GM12864 (cell line): ENCODE data around the gene EYA3.

ENCODE experiments used
- DNase-seq: peaks from one replicate; pipeline ENCODE4 v3.0.0-alpha.2; 2011; ENCODE audit warnings: low read depth
- H3K4me3 ChIP-seq: 2 replicates; pipeline ENCODE4 v1.5.1; 2011; ENCODE audit warnings: mild to moderate bottlenecking, low read depth, low read length, control low read depth
- CTCF ChIP-seq: IDR thresholded peaks from 2 replicates; pipeline ENCODE4 v1.5.1; 2011; ENCODE audit warnings: low read depth, mild to moderate bottlenecking, moderate library complexity, low read length, control low read depth, inconsistent platforms; ENCODE audit errors: missing control alignments

Gene EYA3

GRCh38 chr1:28099050-28099769 lies 10.8 kb upstream of the EYA3 start:
- no peak overlapping the region for H3K4me3 ChIP-seq
- TF ChIP-seq CTCF, result no peak
- no peak for DNase-seq

DNA sequence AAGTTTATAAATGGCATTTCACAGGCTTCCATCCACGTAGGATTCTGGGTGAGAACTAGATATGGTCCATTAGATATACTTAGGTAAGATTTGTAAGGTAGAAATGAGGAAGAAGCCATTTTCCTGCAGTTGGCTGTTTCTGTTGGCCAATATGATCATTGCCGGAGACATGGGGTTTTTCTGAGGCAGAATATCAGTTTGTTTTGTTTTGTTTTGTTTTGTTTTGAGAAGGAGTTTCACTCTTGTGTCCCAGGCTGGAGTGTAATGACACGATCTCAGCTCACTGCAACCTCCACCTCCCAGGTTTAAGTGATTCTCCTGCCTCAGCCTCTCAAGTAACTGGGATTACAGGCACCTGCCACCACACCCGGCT lies 8.7 kb upstream of the EYA3 start:
- DNase-seq, result no peak
- H3K4me3 ChIP-seq, result no peak overlapping the region
- TF ChIP-seq CTCF, result no peak

- no peak for DNase-seq
- H3K4me3 ChIP-seq, result no peak overlapping the region
- no peak for TF ChIP-seq CTCF
These were observed 8.0 kb upstream of the EYA3 start for GRCh38 chr1:28096210-28097099.

- no peak overlapping the region for H3K4me3 ChIP-seq
- peak; percentile 61 for TF ChIP-seq CTCF
- no peak for DNase-seq
These were observed 2.8 kb upstream of the EYA3 start for GRCh38 chr1:28091043-28091781.

DNA sequence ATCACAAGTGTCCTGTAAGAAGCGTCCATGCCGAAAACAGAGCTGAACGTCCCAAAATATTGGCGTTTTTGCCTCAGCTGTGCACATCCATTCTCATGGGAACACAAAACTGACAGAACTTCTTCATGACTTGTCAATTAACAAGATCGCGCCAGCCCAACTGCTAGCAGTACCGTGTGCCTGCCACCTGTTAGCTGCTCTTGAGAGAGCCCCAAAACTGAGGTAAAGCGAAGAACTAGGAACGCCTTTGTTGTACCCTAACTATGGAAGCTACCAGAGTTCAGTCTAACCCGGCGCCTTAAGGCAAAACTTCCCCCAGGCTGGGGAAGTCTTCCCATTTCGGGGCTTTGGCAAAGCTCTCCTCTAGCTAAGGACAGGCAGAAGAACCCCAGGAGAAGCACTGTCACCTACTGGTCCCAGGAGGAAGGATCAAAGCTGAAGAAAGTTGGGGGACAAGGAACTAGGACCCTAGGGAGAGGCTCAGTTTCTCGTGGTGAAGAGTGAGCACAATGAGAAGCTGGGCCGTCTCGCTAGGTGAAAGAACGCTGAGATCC lies 719 bp downstream of the EYA3 start:
- no peak for DNase-seq
- TF ChIP-seq CTCF, result peak; percentile 29
- peak overlapping the region; percentile 77 for H3K4me3 ChIP-seq

DNA sequence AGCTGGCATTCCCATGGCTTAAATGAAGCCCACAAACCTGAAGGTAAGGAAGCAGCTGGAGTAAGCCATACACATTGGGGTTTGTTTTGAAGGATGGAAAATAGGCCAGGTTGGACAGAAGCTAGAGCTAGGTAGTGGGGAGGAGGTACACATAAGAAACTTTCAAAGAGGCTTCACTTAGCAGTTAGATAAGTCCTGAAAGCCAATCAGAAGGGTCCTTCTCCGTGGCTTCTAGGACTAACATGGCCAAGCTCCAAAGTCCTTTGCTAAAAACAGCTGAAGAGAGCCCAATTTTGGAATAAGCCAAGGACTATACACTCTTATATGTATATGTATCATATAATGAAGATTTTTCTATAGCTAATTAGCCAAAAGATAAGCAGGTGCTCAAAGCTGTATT lies 1.8 kb downstream of the EYA3 start:
- peak overlapping the region; percentile 77 for H3K4me3 ChIP-seq
- TF ChIP-seq CTCF, result no peak
- no peak for DNase-seq
